GM18511 (cell line): ENCODE results near the gene FAM222B.
"Not testable (repeated sequence)": the region's sequence is repeated elsewhere in the genome, so short reads cannot be mapped to it uniquely, and the experiment has no call there.

Experiments used
- ATAC-seq: cut with Tn5 transposase; IDR thresholded peaks from one replicate; pipeline ENCODE4 v1.9.1; 2021; ENCODE audit warnings: mild to moderate bottlenecking, moderate library complexity; ENCODE audit not compliant: unreplicated experiment

FAM222B gene

GRCh38 chr17:28871056-28871579, 28.5 kb upstream of the FAM222B start:
- ATAC-seq, result no peak

- ATAC-seq, result no peak
Measured at GRCh38 chr17:28867276-28867675, 24.7 kb upstream of the FAM222B start.

- no peak for ATAC-seq
Measured at GRCh38 chr17:28865946-28866752, 23.6 kb upstream of the FAM222B start.

DNA sequence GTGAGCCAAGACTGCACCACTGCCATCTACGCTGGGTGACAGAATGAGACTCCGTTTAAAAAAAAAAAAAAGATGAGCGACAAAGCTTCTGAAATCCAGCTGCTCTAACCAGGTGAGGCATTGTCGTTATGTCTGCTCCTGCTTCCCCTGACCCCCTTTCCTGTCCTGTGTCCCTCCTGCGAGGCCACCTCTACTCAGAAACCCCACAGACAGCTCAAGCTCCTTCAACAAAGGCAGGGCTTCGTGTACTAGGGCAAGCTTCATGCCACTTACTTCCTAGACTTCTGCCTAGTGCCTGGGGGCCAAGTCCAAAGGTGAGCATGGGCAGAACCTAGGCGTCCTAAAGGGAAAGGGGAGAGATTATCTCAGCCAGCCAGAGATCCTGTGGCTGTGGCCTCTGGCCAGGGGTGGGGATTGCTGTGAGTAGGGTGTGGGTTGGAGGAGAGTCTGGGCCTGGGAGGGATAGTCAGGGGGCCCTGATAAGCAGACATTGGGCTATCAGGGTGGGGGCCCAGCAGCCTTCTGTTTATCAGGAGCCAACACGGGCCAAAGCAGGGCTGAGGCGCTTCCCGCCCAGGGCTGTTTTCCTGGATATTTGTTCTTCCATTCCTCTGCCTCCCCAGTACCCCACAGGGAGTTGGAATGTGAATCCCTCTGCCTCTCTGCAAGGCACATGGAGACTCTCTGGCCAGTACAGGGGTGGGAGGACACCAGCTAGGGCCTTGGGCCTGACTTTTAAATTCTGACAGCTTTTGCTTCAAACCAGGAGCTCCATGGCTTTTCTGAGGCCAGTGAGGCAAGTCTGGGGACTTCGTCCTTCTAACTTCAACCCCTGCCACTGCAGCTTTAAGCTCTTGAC, 22.6 kb upstream of the FAM222B start:
- no peak for ATAC-seq

- ATAC-seq, result no peak
Measured at GRCh38 chr17:28863953-28864352, 21.4 kb upstream of the FAM222B start.

DNA sequence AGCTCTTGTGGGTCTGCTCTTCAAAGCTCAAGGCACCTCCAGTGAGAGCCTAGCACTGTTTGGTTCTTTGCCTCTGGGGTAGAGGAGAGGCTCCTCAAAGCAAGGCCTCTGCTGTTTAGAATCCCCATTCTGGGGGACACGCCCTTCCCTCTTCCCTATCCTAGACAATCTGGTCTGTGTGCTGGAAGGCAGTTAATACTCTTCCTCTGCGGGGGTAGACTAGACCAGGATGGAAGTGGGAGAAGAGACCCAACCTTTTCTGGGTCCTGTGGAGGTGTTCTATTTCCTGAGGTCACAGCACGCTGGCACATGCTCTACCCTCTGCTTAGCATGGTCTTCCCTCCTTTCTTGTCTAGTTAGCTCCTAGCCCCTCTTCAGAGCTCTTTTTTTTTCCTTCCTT, 20.0 kb upstream of the FAM222B start:
- ATAC-seq, result no peak

DNA sequence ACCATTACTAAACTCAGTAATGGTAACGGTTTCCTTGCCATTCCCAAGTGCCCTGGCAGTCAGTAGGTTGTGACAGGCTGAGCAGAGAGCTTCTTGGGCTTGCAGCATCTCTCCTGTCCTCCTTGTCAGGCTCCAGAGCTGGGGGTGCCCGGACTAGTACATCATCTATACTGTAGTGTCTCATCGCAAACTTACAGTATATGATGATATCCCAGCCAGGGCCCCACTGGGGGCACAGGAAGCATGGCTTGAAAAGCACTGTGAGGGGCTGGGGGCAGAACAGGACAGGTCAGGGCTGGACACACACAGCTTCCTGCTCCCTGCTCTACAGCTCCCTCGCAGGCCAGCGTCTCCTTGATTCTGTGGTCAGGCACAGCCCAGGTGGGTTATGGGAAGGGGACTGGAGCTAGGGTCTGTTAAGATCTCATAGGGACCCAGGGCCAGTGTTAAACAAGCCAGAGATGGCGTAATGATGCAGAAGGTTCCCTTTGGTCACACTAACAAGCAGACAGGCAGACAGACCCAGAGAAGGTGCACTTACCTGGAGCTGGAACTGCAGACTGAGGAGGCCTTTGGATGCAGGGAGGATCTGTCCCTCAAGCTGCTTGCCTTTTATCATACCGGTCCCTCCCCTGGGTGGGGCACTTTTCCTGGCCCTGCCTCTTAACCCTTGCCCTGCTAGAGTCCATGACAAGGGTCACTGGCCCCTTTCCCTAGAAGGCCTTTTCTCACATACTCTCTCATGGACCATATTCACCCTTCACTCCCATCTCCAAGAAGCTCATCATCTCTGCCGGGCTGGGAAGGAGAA, 19.0 kb upstream of the FAM222B start:
- no peak for ATAC-seq

DNA sequence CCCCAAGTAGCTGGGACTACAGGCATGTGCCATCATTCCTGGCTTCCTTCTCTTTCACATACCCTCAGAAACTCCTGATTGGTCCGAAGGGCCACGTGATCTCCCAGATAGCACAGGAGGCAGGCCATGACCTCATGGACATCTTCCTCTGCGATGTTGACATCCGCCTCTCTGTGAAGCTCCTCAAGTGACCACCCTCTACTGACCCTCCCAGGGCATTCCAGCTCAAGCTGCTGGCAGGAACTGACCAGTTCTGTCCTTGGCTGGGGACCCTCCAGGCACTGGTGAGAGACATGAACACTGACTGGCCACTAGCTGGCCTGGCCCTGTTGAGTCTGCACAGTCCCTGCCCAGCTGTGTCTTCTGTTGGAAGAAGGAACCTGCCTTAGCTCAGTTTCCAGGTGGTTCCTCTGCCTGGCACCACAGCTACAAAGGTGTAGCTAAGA, 17.8 kb upstream of the FAM222B start:
- no peak for ATAC-seq

GRCh38 chr17:28858801-28859355, 16.3 kb upstream of the FAM222B start:
- ATAC-seq, result no peak

- no peak for ATAC-seq
Measured at GRCh38 chr17:28857905-28858800, 15.6 kb upstream of the FAM222B start.

DNA sequence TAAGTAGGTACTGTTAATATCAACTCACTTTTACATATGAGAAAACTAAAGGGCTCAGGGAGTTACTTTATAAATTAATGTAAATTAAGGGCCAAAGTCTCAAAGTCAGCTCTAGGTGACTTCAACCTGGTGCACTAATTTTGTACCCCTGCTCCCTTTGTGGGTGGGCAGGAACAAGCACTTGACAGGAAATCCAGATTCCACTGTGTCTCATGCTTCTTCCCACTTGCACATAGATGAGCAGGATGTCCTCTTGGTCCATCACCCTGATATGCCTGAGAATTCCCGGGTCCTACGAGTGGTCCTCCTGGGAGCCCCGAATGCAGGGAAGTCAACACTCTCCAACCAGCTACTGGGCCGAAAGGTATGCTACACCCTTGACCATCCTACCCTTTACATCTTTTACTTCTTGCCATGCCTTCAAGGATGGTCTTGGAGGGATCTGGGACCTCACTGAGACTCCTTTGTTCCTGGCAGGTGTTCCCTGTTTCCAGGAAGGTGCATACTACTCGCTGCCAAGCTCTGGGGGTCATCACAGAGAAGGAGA, 13.5 kb upstream of the FAM222B start:
- ATAC-seq, result no peak

DNA sequence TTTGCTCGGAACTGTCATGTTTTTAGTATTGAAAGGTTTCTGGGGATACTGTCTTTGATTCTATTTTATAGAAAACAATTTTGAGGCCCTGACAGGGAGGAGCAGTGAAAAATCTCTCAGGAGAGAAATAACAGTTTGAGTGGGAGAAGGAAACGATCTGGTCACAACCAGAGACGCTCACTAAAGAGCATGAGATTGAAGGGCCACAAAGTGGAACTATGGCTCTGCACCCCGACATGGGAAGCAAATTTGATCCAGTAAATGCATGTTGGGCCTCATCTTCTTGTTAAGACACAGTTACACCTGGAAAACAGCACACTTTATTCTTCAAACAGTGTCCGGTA, 12.7 kb upstream of the FAM222B start:
- no peak for ATAC-seq

- ATAC-seq, result peak; percentile 97
Measured at GRCh38 chr17:28854457-28855335, 12.1 kb upstream of the FAM222B start, which contains the start of gene ERAL1. TSS of gene ERAL1 (plus strand) at chr17:28855016. CDS start at chr17:28855035, 19 bp downstream.

- no peak for ATAC-seq
Measured at GRCh38 chr17:28853295-28853694, 10.7 kb upstream of the FAM222B start.

DNA sequence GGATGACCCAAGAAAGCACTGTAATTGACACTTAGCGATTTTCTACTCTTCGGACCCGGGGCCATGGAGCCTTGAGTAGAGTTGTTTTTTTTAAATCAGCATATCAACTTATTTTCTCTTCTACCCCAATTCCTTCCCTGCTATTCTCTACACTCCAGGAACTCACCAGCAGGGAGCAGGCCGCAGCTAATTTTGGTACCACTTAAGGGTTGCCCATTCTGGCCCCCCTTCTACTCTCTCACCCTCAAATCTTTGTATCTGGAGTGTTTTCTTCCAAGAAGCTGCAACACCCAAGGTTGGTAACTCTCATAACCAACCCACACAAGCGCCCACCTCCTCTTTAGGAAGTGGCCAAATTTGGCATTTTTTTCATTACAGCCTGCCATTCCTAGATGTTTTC, 6.7 kb upstream of the FAM222B start:
- ATAC-seq, result no peak

DNA sequence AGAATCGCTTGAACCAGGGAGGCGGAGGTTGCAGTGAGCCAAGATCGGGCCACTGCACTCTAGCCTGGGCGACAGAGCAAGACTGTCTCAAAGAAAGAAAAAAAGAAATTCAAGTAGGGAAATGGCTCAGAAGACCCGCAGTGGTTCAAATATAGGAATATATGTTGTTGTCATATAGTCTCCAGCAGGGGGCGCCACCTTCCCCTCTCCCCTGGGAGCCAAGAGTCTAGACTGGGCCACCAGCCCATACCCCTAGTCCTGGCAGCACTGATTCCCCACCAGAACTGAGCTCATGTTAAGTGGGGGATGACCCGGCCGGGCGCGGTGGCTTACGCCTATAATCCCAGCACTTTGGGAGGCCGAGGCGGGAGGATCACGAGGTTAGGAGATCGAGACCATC, 6.1 kb upstream of the FAM222B start:
- not testable (repeated sequence) for ATAC-seq

DNA sequence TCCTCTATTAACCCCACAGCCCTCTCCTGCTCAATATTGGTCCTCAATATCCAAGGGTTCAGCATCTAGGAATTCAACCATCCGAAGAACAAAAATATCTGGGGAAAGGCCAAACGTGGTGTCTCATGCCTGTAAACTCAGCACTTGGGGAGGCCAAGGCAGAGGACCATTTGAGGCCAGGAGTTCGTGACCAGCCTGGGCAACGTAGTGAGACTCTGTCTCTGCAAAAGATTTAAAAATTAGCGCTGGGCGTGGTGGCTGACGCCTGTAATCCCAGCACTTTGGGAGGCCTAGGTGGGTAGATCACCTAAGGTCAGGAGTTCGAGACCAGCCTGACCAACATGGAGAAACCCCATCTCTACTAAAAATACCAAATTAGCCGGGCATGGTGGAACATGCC, 4.1 kb upstream of the FAM222B start:
- ATAC-seq, result not testable (repeated sequence)

GRCh38 chr17:28846231-28846630, 3.6 kb upstream of the FAM222B start:
- no peak for ATAC-seq
